H1 (cell line): ENCODE data around the gene LCA5. TPM values are rescaled to one million over a fixed set of nuclear protein-coding genes. Genes with fewer than 3 reads are reported as not detected.

ENCODE experiments used
- CHD1 ChIP-seq: IDR thresholded peaks from 2 replicates; pipeline ENCODE4 v1.6.1; 2012; ENCODE audit warnings: low read depth, low read length, improper control_type of control experiment
- RXRA ChIP-seq: IDR thresholded peaks from 2 replicates; pipeline ENCODE4 v1.6.1; 2011; ENCODE audit warnings: low read depth, mild to moderate bottlenecking, low read length, moderate library complexity; ENCODE audit not compliant: insufficient read depth
- SIRT6 ChIP-seq: IDR thresholded peaks from one replicate; pipeline ENCODE4 v1.7.1; 2012; ENCODE audit warnings: low read length, inconsistent platforms
- SUZ12 ChIP-seq: fragments of 200-600 bp; sonication (generic); IDR thresholded peaks from 2 replicates; pipeline ENCODE4 v1.6.1; 2012; ENCODE audit warnings: mild to moderate bottlenecking, inconsistent platforms, low read length, moderate library complexity, mixed read lengths
- TCF12 ChIP-seq: IDR thresholded peaks from 2 replicates; pipeline ENCODE4 v1.6.1; 2011; ENCODE audit warnings: low read depth, mild to moderate bottlenecking, low read length
- TEAD4 ChIP-seq: IDR thresholded peaks from 2 replicates; pipeline ENCODE4 v1.6.1; 2012; ENCODE audit warnings: low read depth, low read length, inconsistent platforms, mixed read lengths
- USF2 ChIP-seq: IDR thresholded peaks from 2 replicates; pipeline ENCODE4 v1.6.1; 2011; ENCODE audit warnings: low read length, improper control_type of control experiment
- YY1 ChIP-seq: IDR thresholded peaks from 2 replicates; pipeline ENCODE4 v1.6.1; 2011; ENCODE audit warnings: low read depth, mild to moderate bottlenecking, low read length
- polyA plus RNA-seq, 7 experiments: library from polyadenylated mRNA; depleted of rRNA in 3 of 7; stranded (reverse) in 5 of 7; unstranded in 2 of 7; fragments of >200 nt in 5 of 7; fragments of 200-250 nt in 2 of 7; gene quantifications; 1 replicate in 5 of 7; 2 replicates in 1 of 7; 4 replicates in 1 of 7; pipeline versions ENCODE4 v1.2.1 to v1.2.3, GENCODE V29; 2011 to 2013; ENCODE audit warnings: missing spikeins in 2 of 7, mixed read lengths in 2 of 7
- total RNA-seq: library from RNA; stranded (reverse); fragmentation: NEBNext Ultra II Directional; extraction: Animal tissue kit (Norgen Biotek cat#: 25700); gene quantifications from 2 replicates; pipeline ENCODE4 v1.2.1, GENCODE V29; 2021

The LCA5 gene
- total and polyA plus RNA-seq, 2 of the 8 experiments (the other 6 are each of a cell fraction or from before 2014, with no cell fraction given), result 0.44 to 3.6 TPM

GRCh38 chr6:79513111-79513510, 24.1 kb downstream of the LCA5 start (continued):
- no peak for TF ChIP-seq USF2
- no peak for TF ChIP-seq RXRA
- no peak for TF ChIP-seq CHD1
- TF ChIP-seq SIRT6, result no peak
- no peak for TF ChIP-seq YY1
- TF ChIP-seq TEAD4, result no peak
- TF ChIP-seq TCF12, result no peak
- no peak for TF ChIP-seq SUZ12
